Activated B cell treated with CpG ODN at 0.5 μM for 24 hours (primary cell): ENCODE data around the gene PLCB1. TPM values are rescaled to one million over a fixed set of nuclear protein-coding genes. Genes with fewer than 3 reads are reported as not detected.

Experiments
- ATAC-seq: fragments of 200-7000 bp; cut with Tn5 transposase; one replicate; pipeline ENCODE4 v1.10.0; 2021; ENCODE audit warnings: low read depth, mild to moderate bottlenecking, moderate library complexity
- CTCF ChIA-PET: fragments of 350-600 bp; sonication (Branson Sonifier 250); formaldehyde crosslinking; loops from one replicate; lab custom pipeline; 2021; ENCODE audit warnings: antibody characterized with exemption; lab: Charles Lee
- POLR2A ChIA-PET: fragments of 350-600 bp; sonication (Branson Sonifier 250); formaldehyde crosslinking; loops from one replicate; lab custom pipeline; 2021; ENCODE audit warnings: antibody characterized with exemption; lab: Charles Lee
- DNase-seq: peaks from one replicate; pipeline ENCODE4 v3.0.0; 2022
- H3K27ac Mint-ChIP-seq: one replicate; pipeline ENCODE4 v1.8.0; 2020; ENCODE audit warnings: mixed read lengths
- H3K27me3 Mint-ChIP-seq: one replicate; pipeline ENCODE4 v1.8.0; 2021; ENCODE audit warnings: mixed read lengths
- H3K36me3 Mint-ChIP-seq: one replicate; pipeline ENCODE4 v1.8.0; 2021; ENCODE audit warnings: low read depth, mixed read lengths
- H3K4me1 Mint-ChIP-seq: one replicate; pipeline ENCODE4 v1.8.0; 2021; ENCODE audit warnings: mixed read lengths
- H3K4me3 Mint-ChIP-seq: one replicate; pipeline ENCODE4 v1.8.0; 2020; ENCODE audit warnings: mild to moderate bottlenecking, mixed read lengths
- H3K9me3 Mint-ChIP-seq: one replicate; pipeline ENCODE4 v1.8.0; 2020; ENCODE audit warnings: mixed read lengths
- intact Hi-C: fragments of 100-400 bp; cut with micrococcal nuclease; formaldehyde crosslinking; loops from one replicate; pipeline ENCODE4 v1.15.1; 2024
- total RNA-seq: library from RNA; stranded (reverse); gene quantifications from 2 replicates; pipeline ENCODE4 v1.2.3, GENCODE V29; 2022
- TF ChIP-seq, protein P1 (sequence below): fragments of 200-600 bp; IDR thresholded peaks from one replicate; pipeline ENCODE4 v1.8.0; 2022; ENCODE audit warnings: antibody characterized with exemption, mild to moderate bottlenecking

PLCB1 gene
- total RNA-seq, 1 donor from 2014 or later: 0.86 TPM

DNA sequence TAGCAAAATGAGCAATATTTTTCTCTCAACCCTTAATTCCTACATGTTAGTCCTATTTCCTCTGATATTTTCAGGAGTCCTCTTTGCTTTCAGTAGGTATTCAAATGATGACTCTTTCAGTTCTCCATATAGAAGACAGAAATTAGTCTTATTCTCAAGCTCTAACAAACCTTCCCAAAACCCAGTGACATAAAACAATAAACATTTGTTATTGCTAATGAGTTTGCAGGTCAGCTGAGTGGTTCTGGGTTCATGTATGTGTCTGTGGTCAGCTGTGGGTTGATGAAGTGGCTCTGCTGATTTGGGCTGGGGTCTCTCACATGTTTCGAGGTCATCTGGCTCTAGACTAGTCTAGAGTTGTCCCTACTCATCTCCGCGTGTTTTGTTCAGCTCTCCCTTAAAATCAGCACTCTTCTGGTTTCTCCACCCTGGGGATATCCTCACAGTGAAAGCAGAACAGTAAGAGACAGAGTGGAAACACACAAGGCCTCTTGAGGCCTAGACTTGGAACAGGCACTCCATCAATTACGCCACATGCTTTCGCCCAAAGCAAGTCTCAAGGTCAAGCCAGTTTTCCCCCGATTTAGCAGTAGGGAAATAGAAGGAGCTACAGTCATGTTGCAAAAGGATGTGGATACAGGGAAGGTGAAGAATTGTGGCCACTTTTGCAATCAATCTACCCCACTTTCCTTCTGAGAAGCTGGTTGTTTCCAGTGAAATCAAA is 273.0 kb downstream of the PLCB1 start:
- H3K36me3 Mint-ChIP-seq: no peaks in the 10 kb centered on the region
- POLR2A ChIA-PET: no interaction called here
- CTCF ChIA-PET: interaction anchor here (2.0 kb wide), 1 partner anchor 17 kb away, joined by 7 read pairs; no protein-coding TSS in a partner anchor
- ATAC-seq (no peak), DNase-seq (no peak)
- peaks cover 1% of the 10 kb centered on the region for H3K27me3 Mint-ChIP-seq
- H3K27ac Mint-ChIP-seq: no peak overlapping the region
- no peak overlapping the region for H3K4me3 Mint-ChIP-seq
- TF ChIP-seq, protein P1, sequence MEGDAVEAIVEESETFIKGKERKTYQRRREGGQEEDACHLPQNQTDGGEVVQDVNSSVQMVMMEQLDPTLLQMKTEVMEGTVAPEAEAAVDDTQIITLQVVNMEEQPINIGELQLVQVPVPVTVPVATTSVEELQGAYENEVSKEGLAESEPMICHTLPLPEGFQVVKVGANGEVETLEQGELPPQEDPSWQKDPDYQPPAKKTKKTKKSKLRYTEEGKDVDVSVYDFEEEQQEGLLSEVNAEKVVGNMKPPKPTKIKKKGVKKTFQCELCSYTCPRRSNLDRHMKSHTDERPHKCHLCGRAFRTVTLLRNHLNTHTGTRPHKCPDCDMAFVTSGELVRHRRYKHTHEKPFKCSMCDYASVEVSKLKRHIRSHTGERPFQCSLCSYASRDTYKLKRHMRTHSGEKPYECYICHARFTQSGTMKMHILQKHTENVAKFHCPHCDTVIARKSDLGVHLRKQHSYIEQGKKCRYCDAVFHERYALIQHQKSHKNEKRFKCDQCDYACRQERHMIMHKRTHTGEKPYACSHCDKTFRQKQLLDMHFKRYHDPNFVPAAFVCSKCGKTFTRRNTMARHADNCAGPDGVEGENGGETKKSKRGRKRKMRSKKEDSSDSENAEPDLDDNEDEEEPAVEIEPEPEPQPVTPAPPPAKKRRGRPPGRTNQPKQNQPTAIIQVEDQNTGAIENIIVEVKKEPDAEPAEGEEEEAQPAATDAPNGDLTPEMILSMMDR: no peak
- peaks cover 8% of the 10 kb centered on the region for H3K4me1 Mint-ChIP-seq
- H3K9me3 Mint-ChIP-seq: peaks cover 2% of the 10 kb centered on the region
- intact Hi-C loops: loop anchor here (5.0 kb wide), 1 partner anchor 197 kb away; no protein-coding TSS in a partner anchor

DNA sequence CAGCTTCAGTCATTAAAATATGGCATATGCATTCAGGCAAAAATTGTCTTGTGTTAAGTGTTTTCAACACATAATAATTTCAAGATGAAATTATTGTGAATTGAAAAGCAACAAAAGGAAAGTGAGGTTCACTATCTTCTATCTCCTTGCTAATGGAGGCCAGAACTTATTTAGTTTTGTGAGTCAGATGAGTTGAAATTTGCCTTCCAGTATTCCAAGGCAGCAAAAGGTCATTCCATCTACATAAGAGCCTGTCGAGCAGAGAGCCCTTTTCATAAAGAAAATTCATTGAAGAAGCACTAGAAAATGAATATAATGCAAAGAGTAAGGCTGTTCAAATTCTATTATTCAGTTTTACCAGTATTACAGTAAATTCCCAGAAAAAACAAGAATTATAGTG is 274.3 kb downstream of the PLCB1 start:
- Mint-ChIP-seq H3K27me3 (peaks cover 1% of the 10 kb centered on the region), H3K27ac (no peak overlapping the region), H3K9me3 (peaks cover 2% of the 10 kb centered on the region), H3K4me3 (no peak overlapping the region), H3K4me1 (peaks cover under 1% of the 10 kb centered on the region), H3K36me3 (no peaks in the 10 kb centered on the region)
- no peak for DNase-seq
- ATAC-seq: no peak
- intact Hi-C loops: no loop called here
- TF ChIP-seq, protein P1: no peak
- ChIA-PET CTCF (no interaction called here), POLR2A (no interaction called here)

DNA sequence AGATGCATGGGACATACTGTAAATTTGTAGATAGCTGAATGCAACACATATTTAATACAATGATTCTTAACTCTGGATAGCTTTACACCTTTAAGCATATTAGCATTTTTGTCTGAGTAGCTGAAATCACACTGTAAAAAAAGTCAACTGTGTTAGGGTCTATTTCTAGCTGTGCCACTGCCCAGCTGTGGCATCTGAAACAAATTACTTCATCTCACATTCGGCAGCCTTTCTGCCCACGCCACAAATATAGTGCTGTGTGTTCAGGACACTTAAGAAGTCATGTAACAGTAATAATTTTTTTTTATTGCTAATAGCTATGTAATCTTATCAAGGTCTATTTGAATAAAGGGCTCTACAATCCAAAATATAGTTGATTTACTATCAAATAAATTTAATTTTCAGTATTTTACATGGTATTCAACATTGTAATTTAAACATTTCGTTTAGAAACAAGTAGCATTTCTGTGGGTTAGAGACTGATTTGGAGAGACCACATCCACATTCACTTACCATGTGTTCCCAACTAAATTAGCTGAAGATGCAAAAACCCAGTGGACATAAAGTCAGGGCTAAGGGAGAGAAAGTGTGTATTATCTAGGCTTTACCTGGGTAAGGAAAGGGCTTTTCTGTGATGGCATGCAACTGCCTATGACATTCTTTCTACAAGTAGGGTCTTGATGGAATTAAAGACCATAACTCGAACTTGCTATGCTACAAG is 276.7 kb downstream of the PLCB1 start:
- no peaks in the 10 kb centered on the region for H3K36me3 Mint-ChIP-seq
- DNase-seq (no peak), ATAC-seq (no peak)
- TF ChIP-seq, protein P1: no peak
- no peaks in the 10 kb centered on the region for H3K4me1 Mint-ChIP-seq
- ChIA-PET CTCF (interaction anchor here (1.4 kb wide), 1 partner anchor 19 kb away, joined by 3 read pairs; no protein-coding TSS in a partner anchor), POLR2A (no interaction called here)
- no peak overlapping the region for H3K4me3 Mint-ChIP-seq
- no peak overlapping the region for H3K27ac Mint-ChIP-seq
- H3K9me3 Mint-ChIP-seq: peaks cover 2% of the 10 kb centered on the region
- intact Hi-C loops: no loop called here
- H3K27me3 Mint-ChIP-seq: peaks cover 1% of the 10 kb centered on the region

DNA sequence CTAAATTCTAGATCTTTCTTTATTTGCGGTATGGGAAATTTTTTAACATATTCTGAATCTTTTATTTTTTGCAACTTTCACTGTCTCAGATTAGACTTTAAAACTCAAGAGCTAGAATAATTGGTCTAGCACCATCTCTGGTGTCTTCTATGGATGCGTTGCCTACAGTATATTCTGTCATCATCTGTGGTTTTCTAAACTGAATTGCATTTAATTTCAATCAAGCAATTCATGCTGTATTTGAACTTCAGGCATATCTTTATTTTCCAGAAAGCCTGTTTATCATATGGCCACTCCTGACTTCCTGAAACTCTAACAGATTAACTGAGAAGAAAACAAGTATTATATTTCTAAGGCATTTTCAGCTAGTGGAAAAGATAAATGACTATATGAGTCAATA is 281.6 kb downstream of the PLCB1 start:
- ChIA-PET POLR2A (no interaction called here), CTCF (no interaction called here)
- Mint-ChIP-seq H3K4me3 (no peak overlapping the region), H3K4me1 (no peaks in the 10 kb centered on the region), H3K27me3 (no peaks in the 10 kb centered on the region), H3K36me3 (no peaks in the 10 kb centered on the region), H3K27ac (no peak overlapping the region), H3K9me3 (no peaks in the 10 kb centered on the region)
- TF ChIP-seq, protein P1: no peak
- no peak for ATAC-seq
- no peak for DNase-seq
- intact Hi-C loops: no loop called here

DNA sequence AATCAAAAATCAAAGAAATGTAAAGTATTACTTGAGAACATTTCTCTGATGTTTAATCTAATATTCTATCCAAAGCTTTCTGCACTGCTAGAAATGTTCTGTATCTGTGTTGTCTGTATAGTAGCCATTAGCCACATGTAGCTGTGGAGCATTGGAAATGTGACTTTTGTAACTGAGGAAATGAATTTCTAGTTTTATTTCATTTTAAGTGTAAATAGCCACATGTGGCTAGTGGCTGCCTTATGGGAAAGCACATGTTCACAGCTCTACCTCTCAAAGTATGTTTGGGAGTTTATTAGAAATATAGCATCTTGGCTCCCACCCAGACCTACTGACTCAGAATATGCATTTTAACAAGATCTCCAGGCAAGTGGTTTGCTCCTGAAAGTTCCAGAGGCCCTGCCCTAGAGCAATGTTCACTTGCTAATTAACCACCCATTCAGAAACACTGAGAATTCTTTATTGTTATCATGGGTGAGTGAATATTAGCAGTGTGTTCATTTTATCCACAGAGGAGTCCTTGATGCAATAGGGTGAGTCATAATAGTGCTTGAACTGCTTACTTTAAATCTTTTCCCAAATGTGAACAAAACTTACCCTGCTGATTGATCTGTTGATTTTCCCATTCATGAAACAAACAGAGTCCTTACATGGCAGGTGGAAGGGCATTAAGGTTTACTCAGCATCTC is 282.7 kb downstream of the PLCB1 start:
- intact Hi-C loops: no loop called here
- Mint-ChIP-seq H3K27me3 (no peaks in the 10 kb centered on the region), H3K27ac (no peak overlapping the region), H3K4me3 (no peak overlapping the region), H3K4me1 (no peaks in the 10 kb centered on the region), H3K9me3 (no peaks in the 10 kb centered on the region), H3K36me3 (no peaks in the 10 kb centered on the region)
- TF ChIP-seq, protein P1: no peak
- DNase-seq (no peak), ATAC-seq (no peak)
- ChIA-PET POLR2A (no interaction called here), CTCF (no interaction called here)
